CD4-positive, alpha-beta memory T cell (primary cell): ENCODE results near the gene RABGAP1L. TPM values are rescaled to one million over a fixed set of nuclear protein-coding genes. Genes with fewer than 3 reads are reported as not detected.
"Not testable (repeated sequence)": the region's sequence is repeated elsewhere in the genome, so short reads cannot be mapped to it uniquely, and the experiment has no call there.

Source experiments
- CTCF ChIA-PET: fragments of 350-600 bp; sonication (Branson Sonifier 250); formaldehyde crosslinking; loops from one replicate; lab custom pipeline; 2021; ENCODE audit warnings: inconsistent platforms; ENCODE audit not compliant: partially characterized antibody; lab: Charles Lee
- POLR2A ChIA-PET: fragments of 350-600 bp; sonication (Branson Sonifier 250); formaldehyde crosslinking; loops from one replicate; lab custom pipeline; 2021; ENCODE audit not compliant: partially characterized antibody; lab: Charles Lee
- DNase-seq, 5 donors: peaks; one replicate each; pipeline versions ENCODE4 v3.0.0 to v3.0.0-alpha.2; 2020 to 2022; ENCODE audit warnings: mixed read lengths in 1 of 5
- H3K27ac ChIP-seq: one replicate; pipeline ENCODE4 v1.7.0; 2013; ENCODE audit warnings: low read depth, low read length
- H3K27me3 ChIP-seq: 2 replicates; pipeline ENCODE4 v1.7.0; 2013; ENCODE audit warnings: mild to moderate bottlenecking, low read length, moderate library complexity; ENCODE audit not compliant: insufficient read depth
- H3K36me3 ChIP-seq: 2 replicates; pipeline ENCODE4 v1.7.0; 2013; ENCODE audit warnings: mild to moderate bottlenecking, low read length, moderate library complexity; ENCODE audit not compliant: insufficient read depth
- H3K4me1 ChIP-seq: 2 replicates; pipeline ENCODE4 v1.7.0; 2013; ENCODE audit warnings: mild to moderate bottlenecking, low read length, moderate library complexity; ENCODE audit not compliant: insufficient read depth
- H3K4me3 ChIP-seq, 2 donors: one replicate each; pipeline ENCODE4 v1.7.0; 2013; ENCODE audit warnings: low read length in 2 of 2, mild to moderate bottlenecking in 1 of 2
- H3K9me3 ChIP-seq, 2 donors: one replicate each; pipeline ENCODE4 v1.7.0; 2013; ENCODE audit warnings: low read length in 2 of 2, control low read depth in 1 of 2; ENCODE audit not compliant: control insufficient read depth in 1 of 2
- H3K27ac Mint-ChIP-seq, 7 donors: one replicate each; pipeline ENCODE4 v1.8.0; 2020 to 2021; ENCODE audit warnings: mixed read lengths in 7 of 7, mild to moderate bottlenecking in 6 of 7, inconsistent platforms in 3 of 7, moderate library complexity in 3 of 7
- H3K27me3 Mint-ChIP-seq, 2 donors: one replicate each; pipeline ENCODE4 v1.8.0; 2020 to 2021; ENCODE audit warnings: mixed read lengths in 2 of 2
- H3K36me3 Mint-ChIP-seq, 2 donors: one replicate each; pipeline ENCODE4 v1.8.0; 2020 to 2021; ENCODE audit warnings: mixed read lengths in 2 of 2, inconsistent platforms in 1 of 2, mild to moderate bottlenecking in 1 of 2
- H3K4me1 Mint-ChIP-seq, 4 donors: one replicate each; pipeline ENCODE4 v1.8.0; 2020 to 2021; ENCODE audit warnings: mixed read lengths in 4 of 4, mild to moderate bottlenecking in 1 of 4
- H3K4me3 Mint-ChIP-seq, 8 donors: one replicate each; pipeline ENCODE4 v1.8.0; 2020 to 2021; ENCODE audit warnings: mixed read lengths in 8 of 8, mild to moderate bottlenecking in 7 of 8, moderate library complexity in 6 of 8, inconsistent platforms in 3 of 8
- H3K9me3 Mint-ChIP-seq, 8 donors: one replicate each; pipeline ENCODE4 v1.8.0; 2020 to 2021; ENCODE audit warnings: mixed read lengths in 8 of 8, mild to moderate bottlenecking in 5 of 8, inconsistent platforms in 3 of 8, moderate library complexity in 1 of 8
- intact Hi-C: fragments of 100-400 bp; cut with micrococcal nuclease; formaldehyde crosslinking; loops from one replicate; pipeline ENCODE4 v1.15.1; 2023
- polyA plus RNA-seq, 2 donors: library from polyadenylated mRNA; unstranded; fragments of 300-500 nt; fragmentation: Illumina TruSeq; gene quantifications; one replicate each; pipeline ENCODE4 v1.2.3, GENCODE V29; 2021
- total RNA-seq, 2 experiments: library from RNA; stranded (reverse); gene quantifications; one replicate each; pipeline ENCODE4 v1.2.3, GENCODE V29; 2021

The RABGAP1L gene
- total and polyA plus RNA-seq, 4 experiments from 2014 or later, result 75.7 to 114 (median 96.8) TPM

DNA sequence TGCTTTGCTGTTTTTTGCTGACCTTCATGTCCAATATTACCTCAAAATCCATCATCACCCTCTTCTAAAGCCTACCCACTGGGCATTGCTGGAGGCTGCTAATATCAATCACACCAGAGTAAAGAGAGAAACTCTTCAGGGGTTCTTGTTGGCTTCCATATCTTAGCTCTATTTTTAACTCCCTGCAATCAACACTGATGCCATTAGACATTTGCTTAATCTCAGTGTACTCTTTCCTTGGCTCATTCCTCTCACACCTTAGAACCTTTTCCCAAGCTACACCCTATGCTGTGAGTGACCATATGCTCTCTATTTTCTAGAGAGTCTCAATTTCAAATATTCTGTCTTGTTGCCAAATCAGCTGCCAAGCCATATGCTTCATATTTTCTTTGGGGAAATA is 40.6 kb upstream of the RABGAP1L start:
- Mint-ChIP-seq H3K4me3 (no peak overlapping the region), H3K36me3 (peaks cover 0 to 3% of the 10 kb centered on the region in 2 donors), H3K27me3 (peaks cover 0 to 3% of the 10 kb centered on the region in 2 donors), H3K9me3 (peaks cover 3 to 16% (median 9%) of the 10 kb centered on the region in 8 donors), H3K27ac (no peak overlapping the region), H3K4me1 (peaks cover 0 to 3% (median 2%) of the 10 kb centered on the region in 4 donors)
- Histone ChIP-seq H3K36me3 (no peaks in the 10 kb centered on the region), H3K27me3 (no peaks in the 10 kb centered on the region), H3K4me3 (no peak overlapping the region), H3K9me3 (no peaks in the 10 kb centered on the region), H3K27ac (no peak overlapping the region), H3K4me1 (no peaks in the 10 kb centered on the region)
- ChIA-PET POLR2A (no interaction called here), CTCF (no interaction called here)
- intact Hi-C loops, result no loop called here
- DNase-seq, result no peak

DNA sequence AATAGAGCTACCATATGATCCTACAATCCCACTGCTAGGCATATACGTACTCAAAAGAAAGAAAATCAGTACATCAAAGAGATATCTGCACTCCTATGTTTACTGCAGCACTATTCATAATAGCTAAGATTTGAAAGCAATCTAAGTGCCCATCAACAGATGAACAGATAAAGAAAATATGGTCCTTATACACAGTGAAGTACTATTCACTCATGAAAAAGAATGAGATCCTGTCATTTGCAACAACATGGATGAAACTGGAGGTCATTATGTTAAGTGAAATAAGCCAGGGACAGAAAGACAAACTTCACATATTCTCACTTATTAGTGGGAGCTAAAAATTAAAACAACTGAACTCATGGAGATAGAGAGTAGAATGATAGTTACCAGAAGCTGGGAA is 37.0 kb upstream of the RABGAP1L start:
- DNase-seq, H3K9me3 ChIP-seq, CTCF ChIA-PET, intact Hi-C loops, H3K36me3 ChIP-seq, H3K27me3 ChIP-seq, H3K4me3 Mint-ChIP-seq, POLR2A ChIA-PET, H3K4me1 Mint-ChIP-seq, H3K27ac Mint-ChIP-seq, H3K27ac ChIP-seq, H3K4me3 ChIP-seq, H3K27me3 Mint-ChIP-seq, H3K4me1 ChIP-seq: not testable (repeated sequence)
- peaks cover 2 to 11% of the 10 kb centered on the region in 2 donors for H3K36me3 Mint-ChIP-seq
- H3K9me3 Mint-ChIP-seq, result peaks cover 3 to 40% (median 20%) of the 10 kb centered on the region in 8 donors

DNA sequence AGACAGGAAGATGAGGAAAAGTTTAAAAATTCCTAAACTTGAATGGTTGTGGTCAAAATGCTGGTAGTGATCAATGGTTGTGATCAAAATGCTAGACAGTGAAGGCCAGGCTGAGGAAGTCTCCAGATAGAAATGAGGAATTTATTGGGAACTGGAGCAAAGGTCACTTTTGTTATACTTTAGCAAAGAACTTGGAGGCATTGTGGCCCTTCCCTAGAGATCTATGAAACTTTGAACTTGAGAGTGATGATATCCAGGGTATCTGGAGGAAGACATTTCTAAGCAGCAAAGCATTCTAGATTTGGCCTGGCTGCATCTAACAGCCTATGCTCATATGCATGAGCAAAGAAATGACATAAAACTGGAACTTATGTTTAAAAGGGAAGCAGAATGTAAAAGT is 35.5 kb upstream of the RABGAP1L start:
- no peaks in the 10 kb centered on the region for H3K36me3 ChIP-seq
- no peaks in the 10 kb centered on the region for H3K9me3 ChIP-seq
- no peak overlapping the region for H3K4me3 ChIP-seq
- H3K27me3 ChIP-seq, result no peaks in the 10 kb centered on the region
- H3K27ac ChIP-seq, result no peak overlapping the region
- H3K27ac Mint-ChIP-seq, result no peak overlapping the region
- no peak overlapping the region for H3K4me3 Mint-ChIP-seq
- peaks cover 3 to 48% (median 22%) of the 10 kb centered on the region in 8 donors for H3K9me3 Mint-ChIP-seq
- no peak for DNase-seq
- ChIA-PET POLR2A (no interaction called here), CTCF (no interaction called here)
- intact Hi-C loops, result no loop called here
- peaks cover 2 to 11% of the 10 kb centered on the region in 2 donors for H3K36me3 Mint-ChIP-seq
- H3K27me3 Mint-ChIP-seq, result peaks cover 0 to 3% of the 10 kb centered on the region in 2 donors
- no peaks in the 10 kb centered on the region for H3K4me1 Mint-ChIP-seq
- H3K4me1 ChIP-seq, result no peaks in the 10 kb centered on the region

DNA sequence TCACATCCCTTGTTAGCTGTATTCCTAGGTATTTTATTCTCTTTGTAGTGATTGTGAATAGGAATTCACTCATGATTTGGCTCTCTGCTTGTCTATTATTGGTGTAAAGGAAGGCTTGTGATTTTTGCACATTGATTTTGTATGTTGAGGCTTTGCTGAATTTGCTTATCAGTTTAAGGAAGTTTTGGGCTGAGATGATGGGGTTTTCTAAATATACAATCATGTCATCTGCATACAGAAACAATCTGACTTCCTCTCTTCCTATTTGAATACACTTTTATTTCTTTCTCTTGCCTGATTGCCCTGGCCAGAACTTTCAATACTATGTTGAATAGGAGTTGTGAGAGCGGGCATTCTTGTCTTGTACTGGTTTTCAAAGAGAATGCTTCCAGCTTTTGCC is 32.1 kb upstream of the RABGAP1L start:
- H3K27ac ChIP-seq, H3K27me3 Mint-ChIP-seq, intact Hi-C loops, H3K4me3 Mint-ChIP-seq, H3K4me1 ChIP-seq, DNase-seq, POLR2A ChIA-PET, H3K27me3 ChIP-seq, H3K36me3 ChIP-seq, H3K4me3 ChIP-seq, CTCF ChIA-PET, H3K9me3 ChIP-seq, H3K4me1 Mint-ChIP-seq: not testable (repeated sequence)
- peak overlapping the region in 1 of 7 donors; percentile 67 for H3K27ac Mint-ChIP-seq
- H3K9me3 Mint-ChIP-seq, result peaks cover 5 to 52% (median 27%) of the 10 kb centered on the region in 8 donors
- H3K36me3 Mint-ChIP-seq, result peaks cover 2 to 11% of the 10 kb centered on the region in 2 donors

GRCh38 chr1:174131032-174131638 is 28.2 kb upstream of the RABGAP1L start:
- Histone ChIP-seq H3K36me3 (no peaks in the 10 kb centered on the region), H3K27me3 (no peaks in the 10 kb centered on the region), H3K4me1 (no peaks in the 10 kb centered on the region), H3K4me3 (no peak overlapping the region), H3K9me3 (no peaks in the 10 kb centered on the region), H3K27ac (no peak overlapping the region)
- Mint-ChIP-seq H3K4me1 (no peaks in the 10 kb centered on the region), H3K9me3 (peaks cover 2 to 27% (median 9%) of the 10 kb centered on the region in 8 donors), H3K4me3 (no peak overlapping the region), H3K27ac (no peak overlapping the region), H3K36me3 (peaks cover 0 to 2% of the 10 kb centered on the region in 2 donors), H3K27me3 (peaks cover 0 to 3% of the 10 kb centered on the region in 2 donors)
- POLR2A ChIA-PET, result no interaction called here
- CTCF ChIA-PET, result no interaction called here
- intact Hi-C loops, result no loop called here
- no peak for DNase-seq

- H3K9me3 ChIP-seq, result no peaks in the 10 kb centered on the region
- intact Hi-C loops, result no loop called here
- no peak for DNase-seq
- Mint-ChIP-seq H3K27me3 (peaks cover 0 to 3% of the 10 kb centered on the region in 2 donors), H3K4me3 (no peak overlapping the region), H3K4me1 (no peaks in the 10 kb centered on the region), H3K36me3 (no peaks in the 10 kb centered on the region), H3K9me3 (peaks cover 0 to 12% (median 3%) of the 10 kb centered on the region in 8 donors), H3K27ac (no peak overlapping the region)
- no peak overlapping the region for H3K27ac ChIP-seq
- POLR2A ChIA-PET, result no interaction called here
- CTCF ChIA-PET, result no interaction called here
- H3K4me3 ChIP-seq, result no peak overlapping the region
- no peaks in the 10 kb centered on the region for H3K27me3 ChIP-seq
- no peaks in the 10 kb centered on the region for H3K36me3 ChIP-seq
- H3K4me1 ChIP-seq, result no peaks in the 10 kb centered on the region
Measured at GRCh38 chr1:174134003-174134659, 25.2 kb upstream of the RABGAP1L start.

DNA sequence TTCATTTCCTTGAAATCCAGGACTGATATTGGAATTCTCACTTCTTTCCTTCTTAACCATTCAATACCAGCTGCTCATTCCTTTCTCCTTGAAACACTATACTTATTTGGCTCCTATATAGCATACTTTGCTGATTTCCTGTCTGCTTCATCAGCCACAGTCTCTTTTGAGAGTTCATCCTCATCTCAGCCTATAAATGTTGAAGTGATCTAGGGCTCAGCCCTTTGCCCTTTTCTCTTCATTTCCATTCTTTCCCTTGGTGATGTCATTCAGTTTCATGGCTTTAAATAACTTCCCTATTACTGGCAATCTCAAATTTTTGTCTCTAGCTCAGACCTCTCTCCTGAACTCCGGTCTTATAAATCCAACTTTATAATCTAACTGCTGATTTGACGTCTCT is 24.1 kb upstream of the RABGAP1L start:
- Mint-ChIP-seq H3K36me3 (no peaks in the 10 kb centered on the region), H3K27me3 (peaks cover 0 to 7% of the 10 kb centered on the region in 2 donors), H3K27ac (no peak overlapping the region), H3K9me3 (peaks cover 0 to 4% (median 0%) of the 10 kb centered on the region in 8 donors), H3K4me3 (no peak overlapping the region), H3K4me1 (no peaks in the 10 kb centered on the region)
- ChIA-PET POLR2A (no interaction called here), CTCF (no interaction called here)
- Histone ChIP-seq H3K4me3 (no peak overlapping the region), H3K9me3 (no peaks in the 10 kb centered on the region), H3K27ac (no peak overlapping the region), H3K4me1 (no peaks in the 10 kb centered on the region), H3K36me3 (no peaks in the 10 kb centered on the region), H3K27me3 (no peaks in the 10 kb centered on the region)
- DNase-seq, result no peak
- intact Hi-C loops, result no loop called here
